Loucy (cell line): ENCODE results near the gene IL6R.

ENCODE experiments used
- CTCF ChIP-seq: fragments of 200-600 bp; sonication (generic); conservative IDR thresholded peaks from 2 replicates; pipeline ENCODE4 v1.5.1; 2014; ENCODE audit warnings: mild to moderate bottlenecking, antibody characterized with exemption, low read length
- EZH2phosphoT487 ChIP-seq: fragments of 200-600 bp; IDR thresholded peaks from 2 replicates; pipeline ENCODE4 v1.6.1; 2018; ENCODE audit warnings: antibody characterized with exemption, mild to moderate bottlenecking, moderate library complexity, borderline replicate concordance

GRCh38 chr1:154446789-154447188 lies 41.6 kb downstream of the IL6R start:
- TF ChIP-seq CTCF (no peak), EZH2phosphoT487 (no peak)
